Right renal cortex interstitium (tissue), 3 donors: ENCODE data around the gene SFRP4. TPM values are rescaled to one million over a fixed set of nuclear protein-coding genes. Genes with fewer than 3 reads are reported as not detected.

Source experiments
- polyA plus RNA-seq, 3 donors: library from polyadenylated mRNA; unstranded; fragments of 120-200 nt; gene quantifications; one replicate each; pipeline ENCODE4 v1.2.1, GENCODE V29; 2013; ENCODE audit not compliant: insufficient read length in 3 of 3

Gene SFRP4
- polyA plus RNA-seq, 3 donors, result 1.1 to 1.9 (median 1.5) TPM

Other genes starting within 250 kb of the SFRP4 start
- gene GPR141, start 233.1 kb downstream of the SFRP4 start, polyA plus RNA-seq, result under 1 TPM; 0.19 to 0.44 (median 0.42) TPM
- gene NME8, start 68.2 kb downstream of the SFRP4 start, polyA plus RNA-seq, result under 1 TPM in 2 of 3 donors, not detected in 1; 0.28 to 0.47 TPM
- gene EPDR1, start 3.8 kb upstream of the SFRP4 start, polyA plus RNA-seq, result 10 to 100 TPM; 16.1 to 20.1 (median 19.3) TPM